OCI-LY1 (cell line): Measurements from ENCODE around the gene CLEC1B.

Source experiments
- H2AFZ ChIP-seq: fragments of 200-600 bp; sonication (generic), shearing (Covaris generic); 2 replicates; pipeline ENCODE4 v1.6.0; 2014; ENCODE audit warnings: antibody characterized with exemption, mild to moderate bottlenecking, low read length
- H3F3A ChIP-seq: fragments of 200-600 bp; sonication (generic), shearing (Covaris generic); 2 replicates; pipeline ENCODE4 v1.6.0; 2014; ENCODE audit warnings: mild to moderate bottlenecking, antibody characterized with exemption, low read length, moderate library complexity; ENCODE audit not compliant: insufficient read depth
- H3K27ac ChIP-seq: fragments of 200-600 bp; sonication (generic); 2 replicates; pipeline ENCODE4 v1.5.1; 2014; ENCODE audit warnings: low read length, mixed run types, mild to moderate bottlenecking, low read depth; ENCODE audit not compliant: poor library complexity, severe bottlenecking
- H3K27me3 ChIP-seq: fragments of 200-600 bp; sonication (generic); 2 replicates; pipeline ENCODE4 v1.6.0; 2014; ENCODE audit warnings: antibody characterized with exemption, mild to moderate bottlenecking, low read length, moderate library complexity; ENCODE audit not compliant: insufficient read depth
- H3K36me3 ChIP-seq: fragments of 200-600 bp; sonication (generic); 2 replicates; pipeline ENCODE4 v1.6.1; 2014; ENCODE audit warnings: mild to moderate bottlenecking, antibody characterized with exemption, low read length, moderate library complexity, mixed read lengths; ENCODE audit not compliant: insufficient read depth
- H3K4me1 ChIP-seq: fragments of 200-600 bp; sonication (generic); 2 replicates; pipeline ENCODE4 v1.5.1; 2014; ENCODE audit warnings: mild to moderate bottlenecking, low read length, moderate library complexity; ENCODE audit not compliant: insufficient read depth, severe bottlenecking
- H3K4me2 ChIP-seq: fragments of 200-600 bp; sonication (generic), shearing (Covaris generic); 2 replicates; pipeline ENCODE4 v1.6.1; 2014; ENCODE audit warnings: low read length
- H3K4me3 ChIP-seq: fragments of 200-600 bp; sonication (generic); 2 replicates; pipeline ENCODE4 v1.5.1; 2014; ENCODE audit warnings: low read length, low read depth, mild to moderate bottlenecking, mixed read lengths; ENCODE audit not compliant: poor library complexity, severe bottlenecking
- H3K79me2 ChIP-seq: fragments of 200-600 bp; shearing (Covaris generic); 2 replicates; pipeline ENCODE4 v1.6.1; 2016; ENCODE audit warnings: mixed run types, low read length, mixed read lengths; ENCODE audit not compliant: insufficient read depth
- H3K9ac ChIP-seq: fragments of 200-600 bp; sonication (generic), shearing (Covaris generic); 2 replicates; pipeline ENCODE4 v1.6.1; 2014; ENCODE audit warnings: mild to moderate bottlenecking, low read length, mixed read lengths
- H3K9me2 ChIP-seq: fragments of 200-600 bp; sonication (generic), shearing (Covaris generic); 2 replicates; pipeline ENCODE4 v1.6.1; 2014; ENCODE audit warnings: low read depth, mild to moderate bottlenecking, low read length, mixed read lengths
- H3K9me3 ChIP-seq: fragments of 200-600 bp; shearing (Covaris generic); 2 replicates; pipeline ENCODE4 v1.6.1; 2014; ENCODE audit warnings: low read length, mixed read lengths
- H4K20me1 ChIP-seq: fragments of 200-600 bp; sonication (generic), shearing (Covaris generic); 2 replicates; pipeline ENCODE4 v1.6.0; 2016; ENCODE audit warnings: mild to moderate bottlenecking, low read length; ENCODE audit not compliant: insufficient read depth
- EZH2 ChIP-seq: fragments of 200-600 bp; sonication (generic), shearing (Covaris generic); IDR thresholded peaks from 2 replicates; pipeline ENCODE4 v1.8.0; 2017; ENCODE audit warnings: borderline replicate concordance, mixed run types, mild to moderate bottlenecking, antibody characterized with exemption, low read length, moderate library complexity, mixed read lengths
- TF ChIP-seq, protein P1 (sequence below): fragments of 200-600 bp; sonication (generic), shearing (Covaris generic); IDR thresholded peaks from 2 replicates; pipeline ENCODE4 v1.5.1; 2017; ENCODE audit warnings: mild to moderate bottlenecking, antibody characterized with exemption, low read length, moderate library complexity, mixed read lengths

CLEC1B gene

GRCh38 chr12:10025236-10025635, 26.3 kb upstream of the CLEC1B start:
- Histone ChIP-seq H3K9me2 (no peaks in the 10 kb centered on the region), H3K4me3 (no peak overlapping the region), H3K36me3 (no peaks in the 10 kb centered on the region), H3F3A (no peaks in the 10 kb centered on the region), H3K27ac (no peak overlapping the region), H3K27me3 (no peaks in the 10 kb centered on the region), H3K9ac (no peak overlapping the region), H3K79me2 (no peaks in the 10 kb centered on the region), H4K20me1 (no peaks in the 10 kb centered on the region), H3K9me3 (no peaks in the 10 kb centered on the region), H3K4me2 (no peak overlapping the region), H2AFZ (no peak overlapping the region), H3K4me1 (no peaks in the 10 kb centered on the region)
- TF ChIP-seq, protein P1, sequence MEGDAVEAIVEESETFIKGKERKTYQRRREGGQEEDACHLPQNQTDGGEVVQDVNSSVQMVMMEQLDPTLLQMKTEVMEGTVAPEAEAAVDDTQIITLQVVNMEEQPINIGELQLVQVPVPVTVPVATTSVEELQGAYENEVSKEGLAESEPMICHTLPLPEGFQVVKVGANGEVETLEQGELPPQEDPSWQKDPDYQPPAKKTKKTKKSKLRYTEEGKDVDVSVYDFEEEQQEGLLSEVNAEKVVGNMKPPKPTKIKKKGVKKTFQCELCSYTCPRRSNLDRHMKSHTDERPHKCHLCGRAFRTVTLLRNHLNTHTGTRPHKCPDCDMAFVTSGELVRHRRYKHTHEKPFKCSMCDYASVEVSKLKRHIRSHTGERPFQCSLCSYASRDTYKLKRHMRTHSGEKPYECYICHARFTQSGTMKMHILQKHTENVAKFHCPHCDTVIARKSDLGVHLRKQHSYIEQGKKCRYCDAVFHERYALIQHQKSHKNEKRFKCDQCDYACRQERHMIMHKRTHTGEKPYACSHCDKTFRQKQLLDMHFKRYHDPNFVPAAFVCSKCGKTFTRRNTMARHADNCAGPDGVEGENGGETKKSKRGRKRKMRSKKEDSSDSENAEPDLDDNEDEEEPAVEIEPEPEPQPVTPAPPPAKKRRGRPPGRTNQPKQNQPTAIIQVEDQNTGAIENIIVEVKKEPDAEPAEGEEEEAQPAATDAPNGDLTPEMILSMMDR, result no peak
- no peak for TF ChIP-seq EZH2

GRCh38 chr12:10021342-10021741, 22.4 kb upstream of the CLEC1B start:
- no peaks in the 10 kb centered on the region for H3F3A ChIP-seq
- no peaks in the 10 kb centered on the region for H3K9me3 ChIP-seq
- H3K9ac ChIP-seq, result no peak overlapping the region
- H3K27me3 ChIP-seq, result no peaks in the 10 kb centered on the region
- H3K79me2 ChIP-seq, result no peaks in the 10 kb centered on the region
- H3K9me2 ChIP-seq, result no peaks in the 10 kb centered on the region
- H3K4me1 ChIP-seq, result no peaks in the 10 kb centered on the region
- TF ChIP-seq EZH2, result no peak
- TF ChIP-seq, protein P1, result no peak
- H2AFZ ChIP-seq, result no peak overlapping the region
- no peaks in the 10 kb centered on the region for H3K36me3 ChIP-seq
- no peak overlapping the region for H3K4me3 ChIP-seq
- H3K4me2 ChIP-seq, result no peak overlapping the region
- no peak overlapping the region for H3K27ac ChIP-seq
- no peaks in the 10 kb centered on the region for H4K20me1 ChIP-seq

- Histone ChIP-seq H3K27me3 (no peaks in the 10 kb centered on the region), H2AFZ (no peak overlapping the region), H3K9me3 (no peaks in the 10 kb centered on the region), H3K4me1 (no peaks in the 10 kb centered on the region), H3K4me3 (no peak overlapping the region), H3K4me2 (no peak overlapping the region), H3K36me3 (no peaks in the 10 kb centered on the region), H3K79me2 (no peaks in the 10 kb centered on the region), H3F3A (no peaks in the 10 kb centered on the region), H4K20me1 (no peaks in the 10 kb centered on the region), H3K27ac (no peak overlapping the region), H3K9ac (no peak overlapping the region), H3K9me2 (no peaks in the 10 kb centered on the region)
- TF ChIP-seq, protein P1, result no peak
- TF ChIP-seq EZH2, result no peak
Observed at GRCh38 chr12:10018386-10018785, 19.5 kb upstream of the CLEC1B start.
